B cell (primary cell): ENCODE results near the gene TATDN3. TPM values are rescaled to one million over a fixed set of nuclear protein-coding genes. Genes with fewer than 3 reads are reported as not detected.

ENCODE experiments used
- ATAC-seq: fragments of 200-7000 bp; cut with Tn5 transposase; one replicate; pipeline ENCODE4 v1.10.0; 2021; ENCODE audit warnings: low read depth, mild to moderate bottlenecking, moderate number of reproducible peaks, moderate library complexity
- CTCF ChIA-PET: fragments of 350-600 bp; sonication (Branson Sonifier 250); formaldehyde crosslinking; loops from one replicate; lab custom pipeline; 2021; ENCODE audit warnings: antibody characterized with exemption, inconsistent platforms; lab: Charles Lee
- POLR2A ChIA-PET: fragments of 350-600 bp; sonication (Branson Sonifier 250); formaldehyde crosslinking; loops from one replicate; lab custom pipeline; 2021; ENCODE audit warnings: antibody characterized with exemption; lab: Charles Lee
- DNase-seq: peaks from one replicate; pipeline ENCODE4 v3.0.0; 2013
- H2AFZ ChIP-seq: 2 replicates; pipeline ENCODE4 v1.6.1; 2012; ENCODE audit warnings: mild to moderate bottlenecking, low read depth, low read length; ENCODE audit not compliant: insufficient read depth, poor library complexity, severe bottlenecking
- H3K27ac ChIP-seq, 2 donors: 1 replicate in 1 of 2; 2 replicates in 1 of 2; pipeline ENCODE4 v1.5.1; 2012 to 2013; ENCODE audit warnings: low read length in 2 of 2, mild to moderate bottlenecking in 2 of 2, moderate library complexity in 1 of 2
- H3K27me3 ChIP-seq, 4 experiments: fragments of 200-600 bp in 1 of 4; sonication (generic) in 1 of 4; replicated peaks in 1 of 4; 1 replicate in 2 of 4; 2 replicates in 2 of 4; pipeline versions ENCODE4 v1.6.1 to v1.7.0; 2013 to 2016; ENCODE audit warnings: low read length in 3 of 4, mild to moderate bottlenecking in 2 of 4, mixed read lengths in 1 of 4, moderate library complexity in 1 of 4; ENCODE audit not compliant: insufficient read depth in 4 of 4, control insufficient read depth in 3 of 4; ENCODE audit errors: control extremely low read depth in 1 of 4
- H3K36me3 ChIP-seq, 2 experiments: replicated peaks in 1 of 2; 1 replicate in 1 of 2; 2 replicates in 1 of 2; pipeline versions ENCODE4 v1.6.1 to v1.7.1; 2013; ENCODE audit warnings: low read length in 1 of 2; ENCODE audit not compliant: insufficient read depth in 2 of 2, control insufficient read depth in 1 of 2; ENCODE audit errors: control extremely low read depth in 1 of 2, extremely low read depth in 1 of 2
- H3K4me1 ChIP-seq, 2 donors: fragments of 200-600 bp in 1 of 2; sonication (generic) in 1 of 2; 1 replicate in 1 of 2; 2 replicates in 1 of 2; pipeline versions ENCODE4 v1.5.1 to v1.6.1; 2013 to 2017; ENCODE audit warnings: low read length in 2 of 2; ENCODE audit not compliant: control insufficient read depth in 2 of 2, insufficient read depth in 2 of 2
- H3K4me2 ChIP-seq: replicated peaks from 2 replicates; pipeline ENCODE3; 2012; ENCODE audit warnings: mild to moderate bottlenecking, low read depth, low read length; ENCODE audit not compliant: poor library complexity, severe bottlenecking
- H3K4me3 ChIP-seq, 5 experiments: fragments of 200-600 bp in 1 of 5; sonication (generic) in 1 of 5; 1 replicate in 3 of 5; 2 replicates in 2 of 5; pipeline versions ENCODE4 v1.5.1 to v1.7.0; 2011 to 2016; ENCODE audit warnings: low read length in 4 of 5, mild to moderate bottlenecking in 4 of 5, low read depth in 2 of 5, control low read depth in 1 of 5, moderate library complexity in 1 of 5; ENCODE audit not compliant: insufficient read depth in 1 of 5; ENCODE audit errors: control extremely low read depth in 1 of 5, extremely low read depth in 1 of 5
- H3K79me2 ChIP-seq: fragments of 200-600 bp; sonication (generic); one replicate; pipeline ENCODE4 v1.6.0; 2016; ENCODE audit warnings: low read length; ENCODE audit not compliant: control insufficient read depth, insufficient read depth
- H3K9ac ChIP-seq: fragments of 200-600 bp; sonication (generic); 2 replicates; pipeline ENCODE4 v1.6.1; 2017; ENCODE audit warnings: mild to moderate bottlenecking, low read length, moderate library complexity
- H3K9me3 ChIP-seq, 3 donors: one replicate each; pipeline versions ENCODE4 v1.6.1 to v1.7.1; 2013; ENCODE audit warnings: low read length in 2 of 3; ENCODE audit not compliant: control insufficient read depth in 2 of 3, insufficient read depth in 1 of 3; ENCODE audit errors: control extremely low read depth in 1 of 3
- H4K20me1 ChIP-seq: 2 replicates; pipeline ENCODE4 v1.6.0; 2012; ENCODE audit warnings: mild to moderate bottlenecking, low read length; ENCODE audit not compliant: insufficient read depth, control insufficient read depth, poor library complexity, severe bottlenecking
- H3K27ac Mint-ChIP-seq: one replicate; pipeline ENCODE4 v1.8.0; 2021; ENCODE audit warnings: mixed read lengths
- H3K27me3 Mint-ChIP-seq: one replicate; pipeline ENCODE4 v1.8.0; 2021; ENCODE audit warnings: mixed read lengths
- H3K4me1 Mint-ChIP-seq: one replicate; pipeline ENCODE4 v1.8.0; 2021; ENCODE audit warnings: mixed read lengths
- H3K4me3 Mint-ChIP-seq: one replicate; pipeline ENCODE4 v1.8.0; 2021; ENCODE audit warnings: mixed read lengths
- H3K9me3 Mint-ChIP-seq: one replicate; pipeline ENCODE4 v1.8.0; 2022; ENCODE audit warnings: mixed read lengths; ENCODE audit not compliant: insufficient read depth
- EZH2 ChIP-seq: IDR thresholded peaks from 2 replicates; pipeline ENCODE4 v1.6.1; 2012; ENCODE audit warnings: borderline replicate concordance, low read depth, mild to moderate bottlenecking, moderate library complexity, low read length; ENCODE audit not compliant: insufficient read depth, poor library complexity, severe bottlenecking
- WGBS: methylation state at CpG from one replicate; pipeline ENCODE4 v1.1.5; 2013; ENCODE audit warnings: missing lambda C conversion rate; ENCODE audit not compliant: insufficient coverage; 5-methylcytosine and 5-hydroxymethylcytosine counted together
- intact Hi-C: fragments of 100-400 bp; cut with micrococcal nuclease; formaldehyde crosslinking; loops from one replicate; pipeline ENCODE4 v1.10.0; 2022
- polyA plus RNA-seq: library from polyadenylated mRNA; depleted of rRNA; stranded (reverse); fragments of >200 nt; gene quantifications from 2 replicates; pipeline ENCODE4 v1.2.3, GENCODE V29; 2012
- total RNA-seq, 2 donors: library from RNA; stranded (reverse); fragments of 120-200 nt in 1 of 2; gene quantifications; 1 replicate in 1 of 2; 2 replicates in 1 of 2; pipeline versions ENCODE4 v1.2.3 to v1.2.4, GENCODE V29; 2013 to 2022
- TF ChIP-seq, protein P1 (sequence below): fragments of 200-600 bp; IDR thresholded peaks from one replicate; pipeline ENCODE4 v1.8.0; 2022; ENCODE audit warnings: antibody characterized with exemption, mild to moderate bottlenecking

Gene TATDN3
- total and polyA plus RNA-seq, 2 donors (not counting 1 experiment from before 2014, with no cell fraction given) = 17.6 to 28.6 TPM

DNA sequence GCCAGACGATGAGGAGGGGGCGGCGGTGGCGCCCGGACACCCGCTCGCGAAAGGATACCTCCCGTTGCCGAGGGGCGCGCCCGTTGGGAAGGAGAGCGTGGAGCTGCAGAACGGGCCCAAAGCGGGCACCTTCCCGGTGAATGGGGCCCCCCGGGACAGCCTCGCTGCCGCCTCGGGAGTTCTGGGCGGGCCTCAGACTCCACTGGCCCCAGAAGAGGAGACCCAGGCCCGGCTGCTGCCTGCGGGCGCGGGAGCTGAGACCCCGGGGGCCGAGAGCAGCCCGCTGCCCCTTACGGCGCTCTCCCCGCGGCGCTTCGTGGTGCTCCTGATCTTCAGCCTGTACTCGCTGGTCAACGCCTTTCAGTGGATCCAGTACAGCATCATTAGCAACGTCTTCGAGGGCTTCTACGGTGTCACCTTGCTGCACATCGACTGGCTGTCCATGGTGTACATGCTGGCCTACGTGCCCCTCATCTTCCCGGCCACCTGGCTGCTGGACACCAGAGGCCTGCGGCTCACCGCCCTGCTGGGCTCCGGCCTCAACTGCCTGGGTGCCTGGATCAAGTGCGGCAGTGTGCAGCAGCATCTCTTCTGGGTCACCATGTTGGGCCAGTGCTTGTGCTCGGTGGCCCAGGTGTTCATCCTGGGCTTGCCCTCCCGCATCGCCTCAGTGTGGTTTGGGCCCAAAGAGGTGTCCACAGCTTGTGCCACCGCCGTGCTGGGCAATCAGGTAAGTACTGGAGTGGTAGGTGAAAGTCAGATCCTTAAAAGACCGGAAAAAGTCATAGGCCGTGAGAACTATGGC lies 67.0 kb downstream of the TATDN3 start:
- Histone ChIP-seq H3K4me3 (peak overlapping the region; percentile 31 to 96 (median 79)), H3K4me2 (peak overlapping the region; percentile 94), H3K9me3 (peaks cover 0 to under 1% (median 0%) of the 10 kb centered on the region in 3 donors), H4K20me1 (no peaks in the 10 kb centered on the region), H3K27me3 (no peaks in the 10 kb centered on the region), H3K9ac (peak overlapping the region; percentile 96), H3K4me1 (peaks cover 25 to 32% of the 10 kb centered on the region in 2 donors), H3K27ac (peak overlapping the region; percentile 51 to 85), H3K79me2 (peaks cover 41% of the 10 kb centered on the region), H2AFZ (peak overlapping the region; percentile 99), H3K36me3 (peaks cover 0 to 4% of the 10 kb centered on the region in 2 experiments)
- WGBS = 8% methylated on average over 52 of the region's 54 CpGs
- H3K9me3 Mint-ChIP-seq = no peaks in the 10 kb centered on the region
- ChIA-PET POLR2A (interaction anchor here (0.6 to 2.1 kb wide), 4 partner anchors 22 to 157 kb away, joined by 4 to 14 read pairs (median 5); partner anchors contain the start of gene ANGEL2), CTCF (interaction anchor here (0.6 to 1.6 kb wide), 4 partner anchors 26 to 574 kb away, joined by 3 to 5 read pairs (median 4); no protein-coding TSS in a partner anchor)
- ATAC-seq = peak; percentile 4
- no peak for TF ChIP-seq EZH2
- TF ChIP-seq, protein P1, sequence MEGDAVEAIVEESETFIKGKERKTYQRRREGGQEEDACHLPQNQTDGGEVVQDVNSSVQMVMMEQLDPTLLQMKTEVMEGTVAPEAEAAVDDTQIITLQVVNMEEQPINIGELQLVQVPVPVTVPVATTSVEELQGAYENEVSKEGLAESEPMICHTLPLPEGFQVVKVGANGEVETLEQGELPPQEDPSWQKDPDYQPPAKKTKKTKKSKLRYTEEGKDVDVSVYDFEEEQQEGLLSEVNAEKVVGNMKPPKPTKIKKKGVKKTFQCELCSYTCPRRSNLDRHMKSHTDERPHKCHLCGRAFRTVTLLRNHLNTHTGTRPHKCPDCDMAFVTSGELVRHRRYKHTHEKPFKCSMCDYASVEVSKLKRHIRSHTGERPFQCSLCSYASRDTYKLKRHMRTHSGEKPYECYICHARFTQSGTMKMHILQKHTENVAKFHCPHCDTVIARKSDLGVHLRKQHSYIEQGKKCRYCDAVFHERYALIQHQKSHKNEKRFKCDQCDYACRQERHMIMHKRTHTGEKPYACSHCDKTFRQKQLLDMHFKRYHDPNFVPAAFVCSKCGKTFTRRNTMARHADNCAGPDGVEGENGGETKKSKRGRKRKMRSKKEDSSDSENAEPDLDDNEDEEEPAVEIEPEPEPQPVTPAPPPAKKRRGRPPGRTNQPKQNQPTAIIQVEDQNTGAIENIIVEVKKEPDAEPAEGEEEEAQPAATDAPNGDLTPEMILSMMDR = no peak
- DNase-seq = peak; percentile 59
- peak overlapping the region; percentile 95 for H3K4me3 Mint-ChIP-seq
- intact Hi-C loops = loop anchor here (1.0 to 5.0 kb wide), 8 partner anchors 67 to 1424 kb away; partner anchors contain the start of genes ANGEL2, DTL, INTS7 and NSL1
- H3K27me3 Mint-ChIP-seq = no peaks in the 10 kb centered on the region
- peak overlapping the region; percentile 96 for H3K27ac Mint-ChIP-seq
- H3K4me1 Mint-ChIP-seq = peaks cover 24% of the 10 kb centered on the region
